Measurements from ENCODE around the gene POMT2.

The POMT2 gene

DNA sequence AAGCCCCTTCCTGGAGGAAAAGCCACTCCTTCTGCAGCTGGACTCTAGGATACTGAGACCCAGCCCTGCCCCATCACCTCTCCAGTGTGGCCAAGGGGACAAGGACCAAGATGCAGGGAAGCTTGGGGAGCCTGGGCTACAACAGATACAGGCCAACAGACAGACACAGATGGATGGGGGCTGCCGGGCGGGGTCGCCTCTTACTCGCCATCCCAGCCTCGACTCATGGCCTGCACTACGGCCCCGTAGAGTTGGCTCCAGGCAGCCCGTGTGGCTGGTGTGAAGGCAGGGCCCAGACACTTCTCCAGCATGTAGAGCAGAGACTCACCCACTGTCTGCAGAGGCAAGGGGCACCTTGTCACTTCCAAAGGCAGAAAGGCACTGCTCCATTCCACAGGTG is 54.3 kb downstream of the POMT2 start:
- no peak for DNase-seq (ENCODE audit: low read depth in 2 of 2)

DNA sequence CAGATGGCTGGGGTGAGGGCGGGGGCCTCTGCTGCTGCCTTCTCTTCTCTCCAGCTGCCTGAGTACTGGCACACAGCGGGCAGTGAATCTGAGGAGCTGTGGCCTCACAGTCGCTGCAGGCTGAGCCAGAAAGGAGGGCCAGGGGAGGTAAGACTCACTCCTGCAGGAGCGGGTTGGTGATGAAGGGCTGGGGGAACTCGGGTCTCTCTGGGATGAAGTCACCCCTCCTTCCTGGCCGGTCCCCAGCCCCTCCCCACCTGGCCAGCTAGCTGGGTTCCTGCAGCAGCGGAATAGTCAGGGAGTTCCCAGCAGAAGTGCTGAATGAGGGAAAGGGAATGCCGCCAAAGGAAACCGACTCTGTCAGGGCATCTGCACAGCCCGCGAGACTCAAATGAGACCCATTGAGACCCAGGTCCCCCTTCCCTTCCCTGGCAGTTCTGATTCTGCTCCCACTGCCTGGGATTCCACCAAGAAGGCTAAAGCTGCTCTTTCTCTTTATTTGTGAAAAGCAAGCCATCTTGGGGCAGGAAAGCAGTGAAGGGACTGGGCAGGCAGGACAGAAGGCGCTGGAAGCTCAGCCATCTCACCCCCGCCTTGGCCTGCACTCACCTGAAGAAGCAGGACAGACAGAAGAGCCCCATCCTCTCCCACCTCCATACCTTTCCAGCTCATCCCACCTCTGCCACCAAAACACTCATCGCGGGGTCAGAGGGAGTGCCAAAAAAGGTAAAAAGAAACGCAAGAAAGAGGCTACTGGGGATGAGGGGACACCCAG is 54.9 kb downstream of the POMT2 start:
- DNase-seq (ENCODE audit: low read depth in 2 of 2) = no peak

DNA sequence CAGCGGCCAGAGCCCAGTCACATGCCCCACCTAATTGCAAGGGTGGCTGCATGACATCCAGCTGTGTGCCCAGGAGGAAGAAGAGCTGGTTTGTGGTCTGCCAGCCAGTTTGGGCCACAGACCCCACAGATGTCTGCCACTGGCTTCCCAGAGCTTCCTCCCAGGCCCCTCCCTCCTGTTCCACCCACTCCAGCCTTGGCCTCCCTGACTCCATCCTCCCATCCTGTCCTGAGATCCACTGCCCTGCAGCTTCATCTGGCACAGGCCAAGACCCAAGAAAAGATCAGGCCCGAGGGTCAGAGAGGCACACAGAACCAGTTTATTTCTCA is 55.5 kb downstream of the POMT2 start:
- no peak for DNase-seq (ENCODE audit: low read depth in 2 of 2)

DNA sequence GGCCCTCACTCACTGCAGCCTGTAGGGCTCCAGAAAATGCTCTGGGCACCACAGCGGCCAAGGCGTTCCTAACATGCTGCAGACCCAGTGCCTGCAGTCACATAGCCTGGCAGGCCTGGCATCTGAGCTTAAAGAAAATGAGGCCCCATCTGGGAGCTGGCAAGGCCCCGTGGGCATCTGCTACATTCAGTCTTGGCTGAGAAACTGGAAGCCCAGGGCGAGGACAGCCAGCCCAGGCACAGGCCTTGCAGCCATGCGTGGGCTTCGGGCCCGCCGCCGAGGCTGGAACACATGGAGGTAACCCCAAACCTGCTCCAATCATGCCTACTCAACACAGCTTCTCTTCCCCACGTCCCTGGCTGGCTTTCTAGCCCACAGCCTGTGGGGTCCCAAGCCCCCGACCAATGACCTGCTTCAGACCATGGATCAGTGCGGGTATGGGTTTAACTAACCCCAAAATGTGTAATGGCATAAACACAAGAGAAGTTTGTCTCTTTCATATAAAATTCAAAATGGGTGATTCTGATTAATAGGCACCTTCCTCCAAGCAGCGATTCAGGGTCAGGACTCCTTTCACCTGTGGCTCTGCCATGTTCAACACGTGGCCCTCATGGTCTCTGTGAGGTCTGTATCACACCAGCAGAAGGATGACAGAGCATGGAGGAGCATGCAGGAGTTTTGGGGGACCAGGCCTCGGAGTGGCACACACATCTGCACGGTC is 56.1 kb downstream of the POMT2 start:
- DNase-seq (ENCODE audit: low read depth in 2 of 2) = no peak

DNA sequence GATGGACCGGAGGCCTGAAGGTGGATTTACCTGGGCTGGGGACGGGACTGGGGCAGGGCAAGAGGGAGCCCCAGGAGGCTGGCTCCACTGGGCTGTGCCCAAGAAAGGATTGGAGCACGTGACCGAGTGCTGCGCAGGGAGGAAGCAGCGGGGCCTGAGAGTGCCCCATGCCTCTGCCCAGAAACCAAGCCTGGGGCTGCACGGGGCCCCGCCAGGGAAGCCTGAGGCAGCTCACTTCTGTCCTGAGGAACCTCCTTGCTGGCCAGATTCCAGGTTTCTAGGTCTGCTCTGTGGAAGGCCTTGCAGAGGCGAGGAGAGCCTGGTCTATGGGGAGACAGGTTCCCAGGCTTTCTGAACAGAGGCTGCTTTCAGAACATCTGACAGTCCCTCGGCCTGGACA is 60.1 kb downstream of the POMT2 start:
- no peak for DNase-seq (ENCODE audit: low read depth in 2 of 2)

DNA sequence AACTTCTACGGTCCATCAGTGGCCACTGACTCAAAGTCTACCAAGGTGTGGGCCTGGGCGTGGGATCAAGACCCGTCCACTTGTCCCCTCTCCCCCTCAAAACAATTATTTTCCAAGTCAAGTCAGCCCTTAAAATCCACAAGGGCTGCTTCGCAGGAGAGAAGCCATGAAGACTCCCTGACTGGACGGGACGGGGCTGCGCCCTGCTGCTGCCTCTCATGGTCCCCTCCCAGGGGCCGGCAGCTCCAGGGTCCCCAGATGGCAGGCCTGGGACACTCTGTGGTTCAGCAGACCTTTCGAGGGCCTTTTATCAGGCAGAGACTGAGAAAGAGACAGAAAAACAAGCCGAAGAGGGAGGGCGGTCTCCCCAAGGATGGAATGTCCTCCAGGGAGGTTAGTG is 60.5 kb downstream of the POMT2 start:
- no peak for DNase-seq (ENCODE audit: low read depth in 2 of 2)

DNA sequence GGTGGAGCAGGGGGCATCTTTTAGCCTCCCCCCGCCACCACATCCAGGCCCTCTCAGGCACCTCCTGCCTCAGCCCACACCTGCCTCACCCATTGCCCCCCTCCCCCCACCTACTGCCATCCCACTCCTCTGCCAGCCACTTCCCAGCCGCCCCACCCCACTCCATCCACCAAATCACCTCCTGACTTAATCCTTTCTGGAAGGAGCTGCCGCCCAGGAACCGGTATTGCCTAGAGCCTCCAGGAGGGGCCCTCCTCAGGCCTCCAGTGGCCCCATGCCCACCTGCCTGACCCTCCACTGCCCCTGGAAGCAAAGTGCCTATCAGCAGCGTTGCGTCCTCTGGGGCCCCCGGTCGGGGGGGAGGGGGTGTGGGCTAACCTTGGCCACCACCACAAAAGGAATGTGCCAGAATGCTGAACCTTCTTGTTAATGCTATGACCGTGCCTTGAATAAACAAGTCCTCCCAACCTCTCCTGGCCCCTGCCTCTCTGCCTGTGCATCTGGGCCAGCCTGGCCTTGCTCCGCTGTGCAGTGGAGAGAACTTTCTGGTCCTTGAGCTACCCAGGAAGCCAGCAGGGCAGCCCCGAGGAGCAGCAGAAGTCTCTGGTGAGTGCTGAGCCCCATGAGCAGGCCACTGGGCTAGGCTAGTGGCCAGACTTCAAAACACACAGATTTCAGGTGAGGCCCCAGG is 61.5 kb downstream of the POMT2 start:
- DNase-seq (ENCODE audit: low read depth in 2 of 2) = no peak

DNA sequence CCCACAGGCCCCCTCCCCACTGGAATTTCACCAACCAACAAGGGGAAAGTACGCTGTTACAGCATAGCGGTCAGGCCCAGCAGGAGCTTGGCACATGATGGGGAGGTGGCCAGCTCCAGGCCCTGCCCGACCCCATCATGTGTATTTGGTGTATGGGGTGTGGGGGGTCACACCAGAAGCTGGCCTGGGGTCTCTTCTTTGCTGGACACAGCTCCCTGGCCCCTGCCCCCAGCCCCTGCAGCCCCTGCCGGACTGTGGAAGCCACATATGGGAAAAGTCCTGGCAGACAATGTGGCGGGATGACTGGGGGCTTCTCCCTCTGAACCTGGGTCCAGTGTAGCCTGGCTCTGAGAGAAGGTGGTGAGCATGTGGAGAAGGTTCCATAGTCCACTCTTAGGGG is 62.1 kb downstream of the POMT2 start:
- no peak for DNase-seq (ENCODE audit: low read depth in 2 of 2)

DNA sequence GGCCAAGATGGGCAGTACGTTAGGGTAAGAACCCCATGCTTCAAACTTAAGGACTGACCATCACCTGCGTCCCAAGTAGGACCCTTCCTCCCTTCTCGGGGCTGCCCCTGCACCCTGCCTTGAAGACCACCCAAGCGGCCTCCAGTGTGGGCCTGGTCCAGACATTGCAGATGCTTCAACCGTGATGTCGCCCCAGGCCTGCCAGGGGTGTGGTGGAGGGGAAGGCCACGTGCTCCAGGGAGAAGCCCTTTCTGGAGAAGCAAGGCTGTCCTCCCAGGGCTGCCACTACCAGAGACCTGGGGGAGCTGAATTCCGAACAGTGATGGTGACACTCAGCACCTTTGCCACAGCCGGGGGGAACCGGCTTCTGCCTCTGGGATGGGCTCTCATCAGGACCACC is 63.0 kb downstream of the POMT2 start:
- DNase-seq (ENCODE audit: low read depth in 2 of 2) = no peak

DNA sequence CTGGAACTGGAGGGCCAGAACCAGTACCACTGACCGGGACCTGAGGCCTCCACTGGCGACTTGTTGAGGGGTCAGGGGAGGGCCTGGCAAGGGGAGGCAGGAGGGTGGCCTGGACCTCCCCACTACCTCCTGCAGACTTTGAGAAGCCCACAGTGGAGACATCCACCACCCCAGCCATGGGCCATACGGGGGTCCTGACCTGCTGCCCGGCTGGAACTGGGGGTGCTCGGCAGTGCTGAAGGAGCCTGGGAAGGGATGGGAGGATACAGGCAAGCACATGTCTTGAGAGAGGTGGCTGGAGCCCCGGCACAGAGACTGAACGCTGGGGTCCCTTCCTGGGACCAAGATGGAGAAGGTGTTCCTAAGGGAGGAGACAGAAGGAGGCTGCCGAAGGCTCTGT is 64.0 kb downstream of the POMT2 start:
- no peak for DNase-seq (ENCODE audit: low read depth in 2 of 2)

DNA sequence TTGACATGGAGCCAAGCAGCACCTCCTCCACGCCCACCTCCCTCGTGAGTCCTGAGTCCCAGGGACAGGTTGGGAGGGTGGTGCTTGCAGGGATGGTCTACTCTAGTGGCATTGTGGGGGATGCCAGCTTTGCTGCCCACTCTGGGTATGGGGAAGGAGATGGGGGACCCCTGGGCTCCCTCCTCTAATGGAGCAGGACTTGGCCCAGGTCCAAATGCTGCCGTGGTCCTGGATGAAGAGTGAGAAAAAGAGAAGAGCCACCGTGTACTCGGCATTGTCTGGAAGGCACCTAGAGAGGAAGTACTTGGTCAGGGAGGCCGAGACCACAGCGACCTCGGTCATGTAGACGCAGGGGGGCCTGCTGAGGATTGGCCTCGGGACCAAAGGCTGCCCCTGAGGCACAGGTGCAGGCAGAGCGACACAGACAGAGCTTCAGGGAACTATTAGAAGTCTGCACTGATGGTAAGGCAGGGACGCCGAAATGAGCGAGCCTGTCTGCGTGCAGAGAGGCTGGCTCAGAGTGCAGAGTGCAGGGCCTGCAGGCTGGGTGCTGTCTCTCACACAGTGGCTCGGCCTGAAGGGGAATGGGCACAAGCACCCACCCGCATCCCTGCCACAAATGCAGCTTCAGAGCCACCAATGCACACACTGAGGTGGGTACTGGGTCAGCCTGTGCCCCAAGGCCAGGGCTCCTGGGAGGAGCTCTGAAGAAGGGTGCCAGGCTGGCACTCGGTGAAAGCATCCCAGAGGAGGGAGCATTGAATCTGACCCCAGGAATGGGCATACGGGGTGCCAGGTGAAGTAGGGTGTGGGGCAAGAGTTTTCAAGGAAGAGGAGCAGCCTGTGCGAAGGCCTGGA is 67.1 kb downstream of the POMT2 start:
- DNase-seq (ENCODE audit: low read depth in 2 of 2) = no peak

DNA sequence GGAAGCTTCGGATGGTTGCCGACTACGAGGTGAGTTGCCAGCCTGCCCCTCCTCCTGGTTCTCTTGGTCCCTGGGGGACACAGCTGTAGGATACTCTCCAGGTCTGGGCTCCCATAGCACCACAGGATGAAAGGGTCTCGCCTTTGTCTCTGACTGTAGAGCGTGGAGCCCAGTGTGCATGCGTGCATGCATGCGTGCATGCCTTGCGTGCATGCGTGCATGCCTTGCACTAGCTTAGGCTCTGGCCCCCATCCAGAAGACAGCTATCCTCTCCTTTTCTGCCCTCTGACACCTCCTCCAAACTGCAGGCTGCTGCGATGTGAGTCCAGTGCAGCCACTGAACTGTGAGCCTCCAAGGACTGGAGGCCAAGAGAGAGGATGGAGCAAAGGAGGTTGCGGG is 68.8 kb downstream of the POMT2 start:
- no peak for DNase-seq (ENCODE audit: low read depth in 2 of 2)

DNA sequence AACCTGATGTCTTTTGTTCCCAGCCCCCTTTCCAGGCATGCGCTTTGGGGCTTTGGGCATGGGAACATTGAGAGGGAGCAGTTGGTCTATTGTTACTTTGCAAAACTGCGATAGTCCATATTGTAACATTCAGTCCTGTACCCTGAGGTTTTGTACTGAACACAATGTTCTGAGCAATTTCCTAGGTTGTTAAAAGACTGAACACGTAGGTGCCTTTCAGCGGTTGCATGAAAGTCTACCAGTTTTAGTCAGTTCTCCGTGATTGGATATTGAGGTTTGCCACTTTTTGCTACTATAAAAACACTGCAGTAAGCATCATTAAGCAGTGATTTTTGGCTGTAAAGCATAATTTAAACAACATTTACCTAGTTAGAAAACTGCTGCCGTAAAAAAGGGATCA is 69.8 kb downstream of the POMT2 start:
- DNase-seq (ENCODE audit: low read depth in 2 of 2) = no peak

DNA sequence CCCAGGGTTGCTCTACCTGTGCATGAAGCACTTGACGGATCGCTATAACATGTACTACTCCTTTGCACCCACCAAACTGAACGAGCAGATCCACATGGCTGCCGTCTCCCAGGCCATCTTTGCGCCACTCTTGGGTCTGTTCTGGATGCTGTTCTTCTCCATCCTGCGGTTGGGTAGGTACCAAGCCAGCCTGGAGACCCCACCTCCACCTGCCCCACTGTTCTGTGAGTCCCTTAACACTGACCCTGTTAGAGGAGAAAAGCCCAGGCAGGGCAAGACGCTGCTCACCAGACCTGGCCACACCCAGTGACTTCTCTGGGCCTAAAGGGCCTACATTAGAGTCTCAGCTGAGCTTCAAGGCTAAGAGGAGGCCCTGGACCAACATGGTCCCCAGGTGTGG is 71.4 kb downstream of the POMT2 start:
- no peak for DNase-seq (ENCODE audit: low read depth in 2 of 2)

DNA sequence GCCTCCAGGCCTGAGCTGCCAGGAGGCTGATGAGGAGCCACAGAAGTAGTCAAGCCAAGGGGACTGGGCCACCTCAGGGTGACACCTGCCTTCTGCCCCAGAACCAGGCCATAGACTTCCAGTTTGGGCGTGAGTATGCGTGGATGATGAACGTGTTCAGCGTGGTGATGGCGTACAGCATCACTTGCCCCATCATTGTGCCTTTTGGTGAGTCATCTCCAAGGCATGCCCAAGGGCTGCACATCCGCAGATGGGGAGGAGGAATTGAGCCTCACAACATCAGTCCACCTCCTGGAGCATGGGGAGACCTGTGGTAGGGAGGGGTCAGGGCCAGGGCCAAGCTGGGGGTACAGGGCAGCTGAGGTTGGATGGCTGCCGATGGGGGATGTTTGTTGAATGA is 72.0 kb downstream of the POMT2 start:
- DNase-seq (ENCODE audit: low read depth in 2 of 2) = no peak

DNA sequence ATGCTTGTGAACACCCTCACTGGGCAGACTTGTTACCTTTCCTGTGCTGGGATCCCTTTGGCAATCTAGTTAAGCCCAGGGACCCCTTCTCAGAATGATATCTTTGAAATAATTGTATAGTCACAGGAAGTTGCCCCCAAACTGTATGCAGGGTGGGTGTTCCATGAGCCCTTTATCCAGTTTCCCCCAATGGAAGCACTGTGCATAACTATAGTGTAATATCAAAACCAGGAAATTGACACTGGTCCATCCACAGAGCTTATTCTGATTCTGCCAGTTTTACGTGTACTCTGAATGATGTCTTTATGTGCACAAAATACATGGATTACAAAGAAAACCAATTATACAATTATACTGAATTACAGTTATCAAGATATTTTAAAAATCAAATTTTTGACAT is 73.9 kb downstream of the POMT2 start:
- no peak for DNase-seq (ENCODE audit: low read depth in 2 of 2)

DNA sequence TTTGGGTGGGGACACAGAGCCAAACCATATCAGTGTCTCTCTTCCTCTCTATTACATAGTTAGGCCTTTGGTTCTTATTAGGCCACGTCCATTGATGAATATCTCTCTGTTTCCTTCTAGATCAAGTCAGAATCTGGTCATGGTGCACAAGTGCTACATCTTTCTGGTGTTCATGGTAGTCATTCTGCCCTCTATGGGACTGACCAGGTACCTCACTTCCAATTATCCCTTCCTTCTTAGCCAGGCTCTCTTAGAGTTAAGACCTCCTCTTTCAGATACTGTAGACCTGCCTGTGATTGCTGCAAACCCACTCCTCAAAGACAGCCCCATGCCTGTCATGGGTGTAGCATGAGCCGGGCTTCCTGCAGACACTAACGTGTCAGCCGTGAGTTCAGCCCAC is 74.9 kb downstream of the POMT2 start:
- no peak for DNase-seq (ENCODE audit: low read depth in 2 of 2)

DNA sequence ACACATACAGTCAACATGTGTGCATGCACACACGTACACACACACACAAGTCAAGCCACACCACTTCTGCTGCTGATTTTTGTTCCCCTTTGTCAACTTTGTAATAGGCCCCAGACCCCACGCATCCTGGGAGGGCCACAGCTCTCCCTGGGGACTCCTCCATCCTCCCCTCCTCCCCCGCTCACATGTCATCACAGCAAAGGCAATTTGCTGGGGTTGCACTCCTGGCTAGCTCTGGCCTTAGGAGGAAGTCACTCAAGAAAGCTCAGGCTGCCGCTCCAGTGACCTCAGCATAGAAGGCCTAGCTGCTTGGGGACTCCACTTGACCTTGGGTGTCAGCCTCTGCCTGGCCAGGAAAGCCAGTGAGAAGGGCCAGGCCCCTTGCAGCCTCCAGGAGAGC is 76.8 kb downstream of the POMT2 start:
- no peak for DNase-seq (ENCODE audit: low read depth in 2 of 2)

DNA sequence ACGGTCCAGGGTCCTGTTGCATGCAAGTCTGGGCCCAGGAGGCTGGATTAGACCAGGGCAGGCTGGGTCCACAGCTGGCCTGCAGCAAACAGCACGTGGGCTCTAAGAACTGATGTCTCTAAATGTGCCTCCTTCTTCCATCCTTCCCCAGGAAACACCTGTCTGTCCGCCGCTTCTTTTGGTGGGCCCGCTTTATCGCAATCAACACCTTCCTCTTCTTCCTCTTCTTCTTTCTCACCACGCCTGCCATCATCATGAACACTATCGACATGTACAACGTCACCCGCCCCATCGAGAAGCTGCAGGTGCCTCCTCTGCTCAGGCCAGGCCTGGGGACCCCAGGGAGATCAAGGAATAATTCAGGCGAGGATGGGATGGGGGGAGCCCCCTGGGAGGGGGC is 77.9 kb downstream of the POMT2 start:
- DNase-seq (ENCODE audit: low read depth in 2 of 2) = no peak

DNA sequence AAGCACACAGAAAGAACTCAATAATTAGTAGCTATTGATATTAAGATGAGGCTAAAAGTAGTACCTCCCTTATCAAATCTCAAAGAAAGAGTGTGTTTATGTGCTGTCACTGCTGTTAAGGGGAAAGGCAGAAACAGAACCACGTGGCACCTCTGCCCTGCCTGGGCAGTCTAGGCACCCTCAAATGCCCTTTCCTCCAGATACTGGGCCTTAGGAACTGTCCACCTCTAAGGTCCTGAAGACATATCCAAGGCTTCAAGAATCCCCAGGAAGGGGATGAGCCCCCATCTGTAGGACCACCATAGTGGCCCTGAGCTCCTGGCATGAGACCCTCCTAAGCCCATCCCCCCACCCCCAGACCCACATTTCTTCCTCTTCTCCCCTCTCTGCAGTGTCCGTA is 78.7 kb downstream of the POMT2 start:
- DNase-seq (ENCODE audit: low read depth in 2 of 2) = no peak

DNA sequence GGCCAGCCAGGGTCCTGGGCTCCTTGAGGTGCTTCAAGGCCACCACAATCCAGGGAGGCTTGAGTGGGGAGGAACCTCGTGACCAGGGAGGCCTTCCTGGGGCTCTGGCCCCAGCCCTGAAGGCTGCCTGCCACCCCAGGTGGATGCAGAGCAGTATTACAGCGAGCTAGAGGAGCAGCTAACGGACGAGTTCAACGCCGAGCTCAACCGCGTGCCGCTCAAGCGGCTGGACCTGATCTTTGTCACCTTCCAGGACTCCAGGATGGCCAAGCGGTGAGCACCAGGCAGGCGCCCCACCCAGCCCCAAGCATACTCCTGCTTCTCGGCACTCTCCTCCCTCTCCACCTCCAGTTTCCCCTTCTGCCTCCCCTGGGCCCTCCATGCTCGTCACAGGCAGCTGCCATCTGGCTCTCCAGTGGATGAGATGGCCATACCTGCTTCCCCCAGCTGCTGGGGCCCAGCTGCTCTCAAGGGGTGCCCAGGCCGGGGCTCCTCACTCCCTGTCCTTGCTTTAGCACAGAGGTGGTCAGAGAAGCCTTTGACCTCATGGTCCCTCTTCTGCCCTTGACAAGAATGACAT is 80.3 kb downstream of the POMT2 start:
- DNase-seq (ENCODE audit: low read depth in 2 of 2) = no peak

DNA sequence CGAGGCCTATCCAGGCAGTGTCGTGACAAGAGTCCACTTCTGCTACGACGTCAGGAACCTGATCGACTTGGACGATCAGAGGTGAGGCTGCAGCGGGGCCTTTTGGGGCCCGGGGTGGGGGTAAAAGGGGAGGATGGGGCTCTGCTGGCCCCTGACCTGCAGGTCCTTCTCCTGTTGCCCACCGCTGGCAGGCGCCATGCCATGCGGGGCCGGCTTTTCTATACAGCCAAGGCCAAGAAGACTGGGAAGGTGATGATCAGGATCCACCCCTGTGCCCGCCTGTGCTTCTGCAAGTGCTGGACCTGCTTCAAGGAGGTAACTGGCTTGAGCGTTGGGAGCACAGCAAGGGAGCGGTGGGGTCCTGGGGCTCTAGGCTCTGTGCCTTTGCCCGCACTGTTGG is 81.3 kb downstream of the POMT2 start:
- DNase-seq (ENCODE audit: low read depth in 2 of 2) = no peak

Measured in stimulated activated CD4-positive, alpha-beta T cell treated with anti-CD3 and anti-CD28 coated beads, Interleukin-4, amount 100 ng/mL, for 48 hours (primary cell).